Muscle of back (tissue), 11 donors: ENCODE results near the gene CEACAM4. TPM values are rescaled to one million over a fixed set of nuclear protein-coding genes. Genes with fewer than 3 reads are reported as not detected.
A peak's percentile ranks its signal among the peaks of the same experiment; 100 is the strongest.
"Not testable (repeated sequence)": the region's sequence is repeated elsewhere in the genome, so short reads cannot be mapped to it uniquely, and the experiment has no call there.

Source experiments
- DNase-seq, 3 donors: peaks; one replicate each; pipeline versions ENCODE4 v3.0.0 to v3.0.0-alpha.2; 2013
- polyA plus RNA-seq, 10 donors: library from polyadenylated mRNA; unstranded; fragments of 120-200 nt; gene quantifications; one replicate each; pipeline ENCODE4 v1.2.1, GENCODE V29; 2013; ENCODE audit not compliant: insufficient read length in 10 of 10

The CEACAM4 gene
- polyA plus RNA-seq, 10 donors = 0.12 to 0.52 (median 0.34) TPM; not detected in 6

DNA sequence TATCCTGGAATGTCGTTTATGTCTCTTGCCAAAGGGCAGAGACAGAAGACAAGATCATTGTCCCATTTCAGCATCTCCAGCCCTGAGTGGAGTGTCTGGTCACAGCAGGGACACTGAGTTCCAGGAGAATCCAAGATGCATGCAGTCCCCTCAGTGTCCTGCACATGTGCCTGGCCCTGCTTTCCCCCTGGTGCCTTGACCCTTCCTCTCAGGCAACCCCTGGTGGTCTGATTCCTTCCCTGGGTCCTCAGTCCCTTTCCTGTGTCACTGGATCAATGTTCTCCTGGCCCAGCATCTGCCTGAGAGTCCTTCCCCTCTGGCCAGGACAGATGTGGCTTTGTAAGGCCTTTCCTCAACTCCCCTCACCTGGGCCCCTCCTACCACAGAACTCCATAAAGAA is 41.9 kb downstream of the CEACAM4 start:
- DNase-seq = no peak

GRCh38 chr19:41584260-41584810 is 42.5 kb downstream of the CEACAM4 start:
- DNase-seq = no peak

DNA sequence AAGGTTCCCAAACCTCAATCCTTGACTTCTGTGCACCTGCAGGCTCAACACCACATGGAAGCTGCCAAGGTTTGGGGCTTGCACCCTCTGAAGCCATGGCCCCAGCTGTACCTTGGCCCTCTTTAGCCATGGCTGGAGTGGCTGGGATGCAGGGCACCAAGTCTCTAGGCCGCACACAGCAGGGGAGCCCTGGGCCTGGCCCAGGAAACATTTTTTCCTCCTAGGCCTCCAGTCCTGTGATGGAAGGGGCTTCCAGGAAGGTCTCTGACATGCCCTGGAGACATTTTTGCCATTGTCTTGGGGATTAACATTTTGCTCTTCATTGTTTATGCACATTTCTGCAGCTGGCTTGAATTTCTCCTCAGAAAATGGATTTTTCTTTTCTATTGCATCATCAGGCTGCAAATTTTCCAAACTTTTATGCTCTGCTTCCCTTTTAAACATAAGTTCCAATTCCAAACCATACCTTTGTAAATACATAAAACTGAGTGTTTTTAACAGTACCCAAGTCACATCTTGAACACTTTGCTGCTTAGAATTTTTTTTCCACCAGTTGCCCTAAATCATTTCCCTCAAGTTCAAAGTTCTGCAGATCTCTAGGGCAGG is 44.2 kb downstream of the CEACAM4 start:
- DNase-seq = not testable (repeated sequence)

DNA sequence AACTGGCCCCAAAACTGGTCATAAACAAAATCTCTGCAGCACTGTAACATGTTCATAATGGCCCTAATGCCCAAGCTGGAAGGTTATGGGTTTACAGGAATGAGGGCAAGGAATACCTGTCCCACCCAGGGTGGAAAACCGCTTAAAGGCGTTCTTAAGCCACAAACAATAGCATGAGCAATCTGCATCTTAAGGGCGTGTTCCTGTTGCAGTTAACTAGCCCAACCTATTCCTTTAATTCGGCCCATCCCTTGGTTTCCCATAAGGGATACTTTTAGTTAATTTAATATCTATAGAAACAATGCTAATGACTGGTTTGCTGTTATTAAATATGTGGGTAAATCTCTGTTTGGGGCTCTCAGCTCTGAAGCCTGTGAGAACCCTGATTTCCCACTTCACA is 45.8 kb downstream of the CEACAM4 start:
- DNase-seq = not testable (repeated sequence)

DNA sequence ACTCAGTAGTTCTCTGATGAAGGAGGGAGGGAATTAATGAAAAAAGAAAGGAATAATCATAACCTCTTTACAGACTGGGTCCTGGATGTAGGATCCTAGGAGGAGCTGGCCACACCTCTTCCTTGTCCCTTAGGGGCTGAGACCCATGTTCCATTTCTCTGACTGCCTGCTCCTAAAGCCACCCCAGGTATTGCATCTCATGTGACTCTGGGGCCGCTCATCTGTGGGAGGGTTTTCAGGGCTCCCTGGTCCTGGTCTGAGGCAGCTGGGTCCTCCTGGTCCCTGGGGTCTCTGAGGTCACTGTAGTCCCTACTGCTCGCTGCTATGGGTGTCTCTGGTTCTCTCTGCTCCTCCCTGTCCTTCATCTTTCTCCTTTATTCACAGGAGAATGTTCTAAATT is 48.0 kb downstream of the CEACAM4 start:
- DNase-seq = no peak

DNA sequence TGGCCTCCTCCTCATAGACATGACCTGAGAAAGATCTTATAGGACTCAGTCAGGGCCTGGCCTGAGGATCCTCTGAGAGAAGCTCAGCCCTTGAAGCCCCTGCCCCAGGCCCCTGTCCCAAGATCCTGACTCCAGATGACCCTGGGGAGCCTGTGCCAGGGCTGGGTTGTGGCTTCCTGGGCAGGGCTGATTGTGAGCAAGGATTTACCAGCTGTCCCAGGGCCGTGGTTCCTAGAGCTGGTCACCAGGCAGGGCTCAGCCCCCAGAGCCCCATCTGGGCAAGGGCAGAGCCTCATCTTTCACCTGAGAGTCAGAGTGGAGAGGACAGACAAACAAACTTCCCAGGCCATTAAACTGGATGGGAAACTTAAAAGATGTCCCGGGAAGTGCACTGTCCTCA is 49.0 kb downstream of the CEACAM4 start:
- no peak for DNase-seq

DNA sequence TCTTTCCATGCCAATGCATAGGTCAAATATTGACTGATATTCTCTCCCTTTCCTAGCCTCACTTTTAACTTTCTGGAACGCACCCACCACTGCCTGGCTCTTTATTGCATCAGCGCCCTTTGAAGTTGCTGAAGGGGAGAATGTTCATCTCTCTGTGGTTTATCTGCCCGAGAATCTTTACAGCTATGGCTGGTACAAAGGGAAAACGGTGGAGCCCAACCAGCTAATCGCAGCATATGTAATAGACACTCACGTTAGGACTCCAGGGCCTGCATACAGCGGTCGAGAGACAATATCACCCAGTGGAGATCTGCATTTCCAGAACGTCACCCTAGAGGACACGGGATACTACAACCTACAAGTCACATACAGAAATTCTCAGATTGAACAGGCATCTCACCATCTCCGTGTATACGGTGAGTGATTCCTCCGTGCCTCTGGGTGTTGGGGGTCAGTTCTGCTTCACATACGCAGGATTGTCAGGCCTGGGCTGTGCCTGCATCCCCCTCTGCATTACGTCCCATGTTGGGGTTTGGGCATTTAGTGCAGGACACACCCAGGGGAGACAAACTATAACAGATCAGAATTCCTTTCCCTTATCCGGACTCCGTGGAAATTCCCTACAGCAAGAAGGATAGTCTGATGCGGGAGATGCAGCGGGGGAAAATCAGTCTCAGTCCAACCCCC is 49.6 kb downstream of the CEACAM4 start:
- DNase-seq = no peak

DNA sequence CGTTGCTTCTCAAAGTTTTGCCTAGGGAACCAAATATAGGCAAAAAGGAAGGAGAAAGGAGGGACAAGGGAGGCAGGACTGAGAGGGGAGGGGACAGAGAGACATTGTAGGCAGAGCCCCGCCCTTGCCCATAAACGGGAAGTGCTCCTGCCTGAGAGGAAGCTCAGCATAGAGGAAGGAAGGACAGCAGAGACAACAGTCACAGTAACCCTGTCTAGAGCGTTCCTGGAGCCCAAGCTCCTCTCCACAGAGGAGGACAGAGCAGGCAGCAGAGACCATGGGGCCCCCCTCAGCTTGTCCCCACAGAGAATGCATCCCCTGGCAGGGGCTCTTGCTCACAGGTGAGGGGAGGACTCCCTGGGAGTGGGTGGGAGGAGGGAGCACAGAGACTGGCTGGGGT is 50.9 kb downstream of the CEACAM4 start, which contains the start of gene CEACAM21:
Gene CEACAM21 (plus strand): TSS at position 169 of the 400 bp plus-strand sequence. CDS start 109 bp downstream, at position 278.
- DNase-seq = peak in 1 of 3 donors; percentile 36

DNA sequence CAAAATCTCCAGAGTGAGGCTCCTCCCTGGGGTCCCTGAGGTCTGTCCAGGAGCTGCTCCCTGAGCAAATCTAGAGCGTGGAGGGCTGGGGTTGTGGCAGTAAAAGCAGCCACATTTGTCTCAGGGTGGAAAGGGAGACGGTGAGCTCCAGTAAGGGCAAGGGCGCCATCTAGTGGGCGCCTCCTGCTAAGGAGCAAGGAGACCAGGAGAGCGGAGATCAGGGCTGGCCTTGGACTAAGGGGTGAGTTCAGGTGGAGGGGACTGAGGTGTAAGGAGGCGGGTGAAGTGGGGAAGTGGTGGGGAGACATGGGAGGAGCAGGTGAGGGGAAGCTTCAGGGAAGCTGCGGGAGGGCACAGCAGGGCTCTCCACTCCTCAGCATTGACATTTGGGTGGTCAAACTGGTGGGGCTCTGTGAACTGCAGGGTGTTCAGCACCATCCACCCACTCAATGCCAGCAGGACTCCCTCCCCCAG is 56.2 kb downstream of the CEACAM4 start:
- peak; percentile 54 to 82 (median 80) for DNase-seq

GRCh38 chr19:41570179-41570578 is 56.7 kb downstream of the CEACAM4 start:
- DNase-seq = no peak

- peak in 1 of 3 donors; percentile 8 for DNase-seq
Observed at GRCh38 chr19:41569481-41570150, 57.3 kb downstream of the CEACAM4 start.

Other genes with a start within 250 kb of the CEACAM4 start
- gene EXOSC5, start 229.7 kb downstream of the CEACAM4 start, polyA plus RNA-seq = 10 to 100 TPM; 10.3 to 20.2 (median 14.5) TPM
- gene BCKDHA, start 229.3 kb downstream of the CEACAM4 start, polyA plus RNA-seq = 10 to 100 TPM; 15.1 to 32.4 (median 27.3) TPM
- 1 to 10 TPM in 8 of 10 donors, under 1 TPM in 2; 0.47 to 2.5 (median 1.7) TPM for gene B3GNT8, start 199.7 kb downstream of the CEACAM4 start, polyA plus RNA-seq
- gene DMAC2, start 187.2 kb downstream of the CEACAM4 start, polyA plus RNA-seq = 10 to 100 TPM; 34.1 to 43.7 (median 39.3) TPM
- gene ERICH4, start 183.9 kb downstream of the CEACAM4 start, polyA plus RNA-seq = under 1 TPM in 5 of 10 donors, not detected in 5; 0.16 to 0.50 (median 0.22) TPM
- 1 to 10 TPM in 9 of 10 donors, under 1 TPM in 1; 0.72 to 3.4 (median 1.7) TPM for gene CEACAM21, start 50.9 kb downstream of the CEACAM4 start, polyA plus RNA-seq
- not detected for gene CEACAM7, start 61.2 kb upstream of the CEACAM4 start, polyA plus RNA-seq
- under 1 TPM in 5 of 10 donors, not detected in 5; 0.05 to 0.78 (median 0.14) TPM for gene CEACAM5, start 81.6 kb upstream of the CEACAM4 start, polyA plus RNA-seq
- under 1 TPM in 9 of 10 donors, not detected in 1; 0.08 to 0.40 (median 0.26) TPM for gene CEACAM6, start 128.5 kb upstream of the CEACAM4 start, polyA plus RNA-seq
- gene CEACAM3, start 169.5 kb upstream of the CEACAM4 start, polyA plus RNA-seq = under 1 TPM in 2 of 10 donors, not detected in 8; 0.13 to 0.18 TPM
- under 1 TPM in 1 of 10 donors, not detected in 9; 0.15 TPM for gene LYPD4, start 217.6 kb upstream of the CEACAM4 start, polyA plus RNA-seq
- gene DMRTC2, start 218.0 kb upstream of the CEACAM4 start, polyA plus RNA-seq = under 1 TPM in 2 of 10 donors, not detected in 8; 0.16 to 0.43 TPM
- gene RPS19, start 233.2 kb upstream of the CEACAM4 start, polyA plus RNA-seq = 1,000 to 10,000 TPM; 1,506 to 2,735 (median 2,171) TPM